DND-41 (cell line): ENCODE measurements around the gene LRRC46.
A peak's percentile ranks its signal among the peaks of the same experiment; 100 is the strongest.

Experiments used
- ATAC-seq: fragments of 200-7000 bp; cut with Tn5 transposase; 3 replicates; pipeline ENCODE4 v1.9.1; 2021; ENCODE audit warnings: low read depth; ENCODE audit not compliant: insufficient read depth
- DNase-seq: peaks from one replicate; pipeline ENCODE4 v3.0.0-alpha.2; 2020
- H2AFZ ChIP-seq: 2 replicates; pipeline ENCODE4 v1.6.0; 2012; ENCODE audit warnings: low read depth, low read length
- H3K27ac ChIP-seq: 2 replicates; pipeline ENCODE4 v1.5.1; 2012; ENCODE audit warnings: low read length, inconsistent platforms
- H3K27me3 ChIP-seq: fragments of 200-600 bp; sonication (generic); 2 replicates; pipeline ENCODE4 v1.6.0; 2012; ENCODE audit warnings: low read length, mild to moderate bottlenecking, inconsistent platforms; ENCODE audit not compliant: insufficient read depth, poor library complexity
- H3K36me3 ChIP-seq: 2 replicates; pipeline ENCODE4 v1.5.1; 2012; ENCODE audit warnings: low read length, inconsistent platforms; ENCODE audit not compliant: insufficient read depth
- H3K4me1 ChIP-seq: 2 replicates; pipeline ENCODE4 v1.5.1; 2012; ENCODE audit warnings: mild to moderate bottlenecking, low read length; ENCODE audit not compliant: insufficient read depth
- H3K4me2 ChIP-seq: 2 replicates; pipeline ENCODE4 v1.6.0; 2012; ENCODE audit warnings: mild to moderate bottlenecking, moderate library complexity, low read length, inconsistent platforms; ENCODE audit not compliant: insufficient read depth
- H3K4me3 ChIP-seq, 2 experiments: fragments of 200-600 bp in 1 of 2; shearing (Covaris generic) in 1 of 2; 2 replicates each; pipeline ENCODE4 v1.5.1; 2012 to 2016; ENCODE audit warnings: inconsistent platforms in 2 of 2, low read length in 2 of 2, mild to moderate bottlenecking in 2 of 2, low read depth in 1 of 2, moderate library complexity in 1 of 2
- H3K79me2 ChIP-seq: 2 replicates; pipeline ENCODE4 v1.6.0; 2012; ENCODE audit warnings: low read length, inconsistent platforms; ENCODE audit not compliant: insufficient read depth
- H3K9ac ChIP-seq: 2 replicates; pipeline ENCODE4 v1.6.0; 2012; ENCODE audit warnings: low read depth, mild to moderate bottlenecking, inconsistent platforms, low read length, moderate library complexity
- H3K9me3 ChIP-seq: 2 replicates; pipeline ENCODE4 v1.5.1; 2012; ENCODE audit warnings: low read length, moderate library complexity, mild to moderate bottlenecking, inconsistent platforms; ENCODE audit not compliant: insufficient read depth, severe bottlenecking
- H4K20me1 ChIP-seq: 2 replicates; pipeline ENCODE4 v1.6.0; 2012; ENCODE audit warnings: low read length; ENCODE audit not compliant: insufficient read depth
- CTCF ChIP-seq: IDR thresholded peaks from 2 replicates; pipeline ENCODE4 v1.5.1; 2012; ENCODE audit warnings: borderline replicate concordance, low read length, moderate library complexity, mild to moderate bottlenecking; ENCODE audit not compliant: poor library complexity, severe bottlenecking; ENCODE audit errors: extremely low read depth
- EZH2 ChIP-seq: IDR thresholded peaks from 3 replicates; pipeline ENCODE4 v1.6.1; 2012; ENCODE audit warnings: borderline replicate concordance, low read depth, mild to moderate bottlenecking, moderate library complexity, low read length, inconsistent platforms; ENCODE audit not compliant: severe bottlenecking

Gene LRRC46

GRCh38 chr17:47846716-47847340 lies 15.4 kb downstream of the LRRC46 start:
- DNase-seq (no peak), ATAC-seq (no peak)
- H3K4me1 ChIP-seq, result peaks cover 4% of the 10 kb centered on the region
- H2AFZ ChIP-seq, result no peak overlapping the region
- no peak overlapping the region for H3K9ac ChIP-seq
- TF ChIP-seq CTCF (no peak), EZH2 (no peak)
- H3K9me3 ChIP-seq, result no peaks in the 10 kb centered on the region
- H3K4me3 ChIP-seq, result no peak overlapping the region
- H3K36me3 ChIP-seq, result no peaks in the 10 kb centered on the region
- H3K27me3 ChIP-seq, result peaks cover 25% of the 10 kb centered on the region
- no peaks in the 10 kb centered on the region for H4K20me1 ChIP-seq
- H3K79me2 ChIP-seq, result no peaks in the 10 kb centered on the region
- H3K4me2 ChIP-seq, result no peak overlapping the region
- H3K27ac ChIP-seq, result no peak overlapping the region

GRCh38 chr17:47847341-47848197 lies 16.1 kb downstream of the LRRC46 start:
- H3K36me3 ChIP-seq, result no peaks in the 10 kb centered on the region
- TF ChIP-seq EZH2, result no peak
- peak; percentile 47 for TF ChIP-seq CTCF
- H3K27ac ChIP-seq, result no peak overlapping the region
- H3K79me2 ChIP-seq, result no peaks in the 10 kb centered on the region
- DNase-seq (no peak), ATAC-seq (no peak)
- H3K27me3 ChIP-seq, result peaks cover 29% of the 10 kb centered on the region
- H4K20me1 ChIP-seq, result no peaks in the 10 kb centered on the region
- H3K4me2 ChIP-seq, result no peak overlapping the region
- no peaks in the 10 kb centered on the region for H3K9me3 ChIP-seq
- no peaks in the 10 kb centered on the region for H3K4me1 ChIP-seq
- H2AFZ ChIP-seq, result no peak overlapping the region
- no peak overlapping the region for H3K9ac ChIP-seq
- H3K4me3 ChIP-seq, result no peak overlapping the region

- Histone ChIP-seq H3K9ac (no peak overlapping the region), H3K36me3 (no peaks in the 10 kb centered on the region), H3K27ac (no peak overlapping the region), H3K79me2 (no peaks in the 10 kb centered on the region), H3K4me1 (no peaks in the 10 kb centered on the region), H3K4me2 (no peak overlapping the region), H3K9me3 (no peaks in the 10 kb centered on the region), H3K27me3 (peaks cover 35% of the 10 kb centered on the region), H3K4me3 (no peak overlapping the region), H4K20me1 (no peaks in the 10 kb centered on the region), H2AFZ (no peak overlapping the region)
- no peak for TF ChIP-seq CTCF
- no peak for TF ChIP-seq EZH2
- DNase-seq (no peak), ATAC-seq (no peak)
These were observed 16.7 kb downstream of the LRRC46 start for GRCh38 chr17:47848198-47848513.
